Panc1 (cell line): ENCODE measurements around the gene GRAMD2A. TPM values are rescaled to one million over a fixed set of nuclear protein-coding genes. Genes with fewer than 3 reads are reported as not detected.

Experiments used
- ATAC-seq: fragments of 200-7000 bp; cut with Tn5 transposase; 2 replicates; pipeline ENCODE4 v1.9.1; 2020; ENCODE audit warnings: mild to moderate bottlenecking, moderate library complexity
- BruUV-seq: library from RNA; stranded (reverse); fragments of 400-500 nt; replicated peaks from 2 replicates; lab custom pipeline; 2021; lab: Mats Ljungman, UMichigan
- CTCF ChIA-PET: fragments of 300-600 bp; sonication (Branson Sonifier 250); formaldehyde crosslinking; loops from one replicate; lab custom pipeline; 2022; ENCODE audit warnings: antibody characterized with exemption; lab: Charles Lee
- POLR2A ChIA-PET: fragments of 300-600 bp; sonication (Branson Sonifier 250); formaldehyde crosslinking; loops from one replicate; lab custom pipeline; 2022; ENCODE audit warnings: antibody characterized with exemption; lab: Charles Lee
- DNase-seq: peaks from one replicate; pipeline ENCODE4 v3.0.0-alpha.2; 2010; ENCODE audit warnings: low read depth, low spot score
- H3K27ac ChIP-seq: 2 replicates; pipeline ENCODE4 v1.5.1; 2011; ENCODE audit warnings: mild to moderate bottlenecking, low read length, inconsistent platforms
- H3K27me3 ChIP-seq: fragments of 200-500 bp; sonication (Bioruptor generic); 2 replicates; pipeline ENCODE4 v1.6.0; 2014; ENCODE audit warnings: low read length, inconsistent platforms; ENCODE audit not compliant: control insufficient read depth, insufficient read depth
- H3K36me3 ChIP-seq: fragments of 200-500 bp; sonication (Bioruptor generic); 2 replicates; pipeline ENCODE4 v1.5.1; 2014; ENCODE audit warnings: inconsistent platforms, mild to moderate bottlenecking, low read length, moderate library complexity; ENCODE audit not compliant: control insufficient read depth, insufficient read depth
- H3K4me1 ChIP-seq: 2 replicates; pipeline ENCODE4 v1.5.1; 2011; ENCODE audit warnings: inconsistent platforms, mild to moderate bottlenecking, low read length, moderate library complexity; ENCODE audit not compliant: control insufficient read depth, insufficient read depth
- H3K4me3 ChIP-seq, 2 experiments: 2 replicates each; pipeline ENCODE4 v1.5.1; 2011 to 2012; ENCODE audit warnings: low read depth in 2 of 2, low read length in 2 of 2, mild to moderate bottlenecking in 2 of 2, inconsistent platforms in 1 of 2, moderate library complexity in 1 of 2
- H3K9me3 ChIP-seq: fragments of 200-500 bp; sonication (Bioruptor generic); 2 replicates; pipeline ENCODE4 v1.5.1; 2014; ENCODE audit warnings: low read depth, mild to moderate bottlenecking, inconsistent platforms, low read length, moderate library complexity; ENCODE audit not compliant: control insufficient read depth, insufficient read depth
- CTCF ChIP-seq: fragments of 450-650 bp; IDR thresholded peaks from 2 replicates; pipeline ENCODE4 v1.5.1; 2017; ENCODE audit warnings: mild to moderate bottlenecking
- POLR2AphosphoS5 ChIP-seq: IDR thresholded peaks from 2 replicates; pipeline ENCODE4 v1.6.1; 2012; ENCODE audit warnings: mild to moderate bottlenecking, low read depth, low read length, moderate library complexity
- REST ChIP-seq, 2 experiments: IDR thresholded peaks; 2 replicates each; pipeline ENCODE4 v1.6.1; 2011 to 2012; ENCODE audit warnings: low read depth in 2 of 2, control low read depth in 1 of 2, low read length in 1 of 2, mild to moderate bottlenecking in 1 of 2, moderate library complexity in 1 of 2; ENCODE audit not compliant: insufficient read depth in 1 of 2
- SIN3A ChIP-seq: IDR thresholded peaks from 2 replicates; pipeline ENCODE4 v1.6.1; 2012; ENCODE audit warnings: low read depth, mild to moderate bottlenecking, low read length, moderate library complexity, borderline replicate concordance; ENCODE audit not compliant: insufficient read depth
- TCF7L2 ChIP-seq: IDR thresholded peaks from 2 replicates; pipeline ENCODE4 v1.6.1; 2011; ENCODE audit warnings: mild to moderate bottlenecking, low read depth, low read length, inconsistent platforms
- in situ Hi-C: cut with HindIII; loops from 2 replicates; pipeline ENCODE4 v1.10.0; 2016; ENCODE audit warnings: low sequenced_read_pairs, low pct_unique_long_range_greater_than_20kb
- intact Hi-C: fragments of 100-400 bp; cut with micrococcal nuclease; formaldehyde crosslinking; loops from one replicate; pipeline ENCODE4 v1.10.0; 2022; ENCODE audit not compliant: unreplicated experiment
- total RNA-seq: library from RNA; stranded (reverse); gene quantifications from one replicate; pipeline ENCODE4 v1.2.1, GENCODE V29; 2021; ENCODE audit not compliant: unreplicated experiment

Gene GRAMD2A
- total RNA-seq, 1 experiment from 2014 or later: 1.3 TPM

GRCh38 chr15:72195101-72195511, 2.5 kb downstream of the GRAMD2A start:
- Histone ChIP-seq H3K4me3 (no peak overlapping the region), H3K9me3 (no peaks in the 10 kb centered on the region), H3K4me1 (peaks cover 16% of the 10 kb centered on the region), H3K27ac (no peak overlapping the region), H3K36me3 (peaks cover 11% of the 10 kb centered on the region), H3K27me3 (no peaks in the 10 kb centered on the region; the same call in 1 of the 2 replicates)
- intact Hi-C loops (no loop called here), in situ Hi-C loops (no loop called here)
- no peak for ATAC-seq
- BruUV-seq: no TSS peak
- CTCF ChIA-PET: no interaction called here
- no peak for DNase-seq
- no peak for TF ChIP-seq TCF7L2
- no peak for TF ChIP-seq SIN3A
- TF ChIP-seq POLR2AphosphoS5: no peak
- no peak for TF ChIP-seq CTCF
- TF ChIP-seq REST (IDR thresholded peaks at IDR 0.05; ENCODE audit: insufficient read depth in 1 of 2, low read depth in 2 of 2, low read length in 1 of 2): no peak
- POLR2A ChIA-PET: no interaction called here

GRCh38 chr15:72193836-72194396, 3.7 kb downstream of the GRAMD2A start:
- Histone ChIP-seq H3K27ac (no peak overlapping the region), H3K27me3 (no peaks in the 10 kb centered on the region; the same call in 1 of the 2 replicates), H3K9me3 (no peaks in the 10 kb centered on the region), H3K36me3 (peaks cover 4% of the 10 kb centered on the region), H3K4me3 (no peak overlapping the region), H3K4me1 (peaks cover 13% of the 10 kb centered on the region)
- CTCF ChIA-PET: no interaction called here
- BruUV-seq: no TSS peak
- DNase-seq (no peak), ATAC-seq (no peak)
- no peak for TF ChIP-seq TCF7L2
- TF ChIP-seq POLR2AphosphoS5: no peak
- no peak for TF ChIP-seq SIN3A
- no peak for TF ChIP-seq REST (IDR thresholded peaks at IDR 0.05; ENCODE audit: insufficient read depth in 1 of 2, low read depth in 2 of 2, low read length in 1 of 2)
- POLR2A ChIA-PET: no interaction called here
- in situ Hi-C loops: no loop called here
- intact Hi-C loops: no loop called here
